GM12878 (cell line): Measurements from ENCODE around the gene PAQR5. TPM values are rescaled to one million over a fixed set of nuclear protein-coding genes. Genes with fewer than 3 reads are reported as not detected.

Source experiments
- ATAC-seq: fragments of 200-7000 bp; cut with Tn5 transposase; 3 replicates; pipeline ENCODE4 v1.9.1; 2020; ENCODE audit warnings: mild to moderate bottlenecking, moderate library complexity
- BruUV-seq: library from RNA; stranded (reverse); fragments of 400-500 nt; replicated peaks from 2 replicates; lab custom pipeline; 2021; lab: Mats Ljungman, UMichigan
- CTCF ChIA-PET: fragments of 300-600 bp; sonication (Branson Sonifier 250); formaldehyde crosslinking; extraction: SDS; loops from one replicate; lab custom pipeline; 2021; ENCODE audit warnings: inconsistent platforms; lab: Yijun Ruan, JAX
- POLR2A ChIA-PET: fragments of 350-600 bp; formaldehyde crosslinking; extraction: SDS; loops from one replicate; lab custom pipeline; 2021; ENCODE audit warnings: inconsistent platforms; lab: Charles Lee
- RAD21 ChIA-PET: fragments of 300-600 bp; sonication (Branson Sonifier 250); formaldehyde crosslinking; loops from one replicate; lab custom pipeline; 2023; ENCODE audit warnings: antibody characterized with exemption; ENCODE audit not compliant: unreplicated experiment; lab: Charles Lee
- SMC1A ChIA-PET: fragments of 300-600 bp; sonication (Branson Sonifier 250); formaldehyde crosslinking; loops from one replicate; lab custom pipeline; 2023; ENCODE audit not compliant: unreplicated experiment, uncharacterized antibody; lab: Charles Lee
- DNase-seq: peaks from one replicate; pipeline ENCODE4 v3.0.0-alpha.2; 2011; ENCODE audit warnings: low read depth, low spot score
- FAIRE-seq: peaks from 3 replicates; lab custom pipeline; 2011; peaks lifted over from hg19 to GRCh38; lab: Jason Lieb, UNC
- H2AFZ ChIP-seq: 2 replicates; pipeline ENCODE4 v1.6.0; 2011; ENCODE audit warnings: low read depth, low read length, control low read depth; ENCODE audit not compliant: control insufficient read depth
- H3K27ac ChIP-seq: 2 replicates; pipeline ENCODE4 v1.5.1; 2011; ENCODE audit warnings: control low read depth; ENCODE audit not compliant: control insufficient read depth, insufficient read depth
- H3K27me3 ChIP-seq, 2 experiments: replicated peaks in 1 of 2; 2 replicates each; pipeline versions ENCODE4 v1.6.0 to v1.6.1; 2011; ENCODE audit warnings: low read length in 1 of 2; ENCODE audit not compliant: control insufficient read depth in 2 of 2, insufficient read depth in 2 of 2
- H3K36me3 ChIP-seq, 2 experiments: 2 replicates each; pipeline ENCODE4 v1.5.1; 2011; ENCODE audit warnings: low read length in 1 of 2; ENCODE audit not compliant: control insufficient read depth in 2 of 2, insufficient read depth in 2 of 2
- H3K4me1 ChIP-seq: 2 replicates; pipeline ENCODE4 v1.6.1; 2011; ENCODE audit warnings: mild to moderate bottlenecking, low read length, moderate library complexity, mixed read lengths; ENCODE audit not compliant: control insufficient read depth, insufficient read depth
- H3K4me2 ChIP-seq: 2 replicates; pipeline ENCODE4 v1.6.0; 2011; ENCODE audit warnings: control low read depth; ENCODE audit not compliant: control insufficient read depth, insufficient read depth
- H3K4me3 ChIP-seq: fragments of 200-600 bp; sonication (generic); 2 replicates; pipeline ENCODE4 v1.5.1; 2016
- H3K79me2 ChIP-seq: 2 replicates; pipeline ENCODE4 v1.6.0; 2011; ENCODE audit warnings: low read length; ENCODE audit not compliant: control insufficient read depth, insufficient read depth
- H3K9ac ChIP-seq: 2 replicates; pipeline ENCODE4 v1.8.0; 2011; ENCODE audit warnings: low read length, control low read depth, mixed read lengths; ENCODE audit not compliant: control insufficient read depth, insufficient read depth
- H3K9me3 ChIP-seq: replicated peaks from 3 replicates; pipeline ENCODE4 v1.5.1; 2011; ENCODE audit warnings: mild to moderate bottlenecking, low read length; ENCODE audit not compliant: control insufficient read depth, insufficient read depth
- H4K20me1 ChIP-seq: 2 replicates; pipeline ENCODE4 v1.6.0; 2011; ENCODE audit not compliant: control insufficient read depth, insufficient read depth
- DPF2 ChIP-seq: fragments of 450-650 bp; IDR thresholded peaks from 2 replicates; pipeline ENCODE4 v1.6.1; 2017; ENCODE audit warnings: mild to moderate bottlenecking
- KAT2A ChIP-seq: conservative IDR thresholded peaks from 2 replicates; pipeline ENCODE4 v1.6.1; 2011; ENCODE audit warnings: low read depth, low read length; ENCODE audit not compliant: control insufficient read depth
- RUNX3 ChIP-seq: IDR thresholded peaks from 2 replicates; pipeline ENCODE4 v1.6.1; 2012; ENCODE audit warnings: low read length, inconsistent platforms
- SRF ChIP-seq, 2 experiments: IDR thresholded peaks; 2 replicates each; pipeline ENCODE4 v1.6.1; 2011; ENCODE audit warnings: low read depth in 2 of 2, low read length in 2 of 2, mild to moderate bottlenecking in 1 of 2, moderate library complexity in 1 of 2
- TBL1XR1 ChIP-seq: IDR thresholded peaks from 2 replicates; pipeline ENCODE4 v1.6.1; 2012; ENCODE audit warnings: low read depth, low read length, improper control_type of control experiment
- TCF3 ChIP-seq: IDR thresholded peaks from 2 replicates; pipeline ENCODE4 v1.6.1; 2012; ENCODE audit warnings: low read depth, mild to moderate bottlenecking, low read length, borderline replicate concordance; ENCODE audit not compliant: insufficient read depth
- YY1 ChIP-seq: IDR thresholded peaks from 2 replicates; pipeline ENCODE4 v1.6.1; 2011; ENCODE audit warnings: low read depth, mild to moderate bottlenecking, low read length
- ZBED1 ChIP-seq: IDR thresholded peaks from 2 replicates; pipeline ENCODE4 v1.6.1; 2016; ENCODE audit warnings: borderline replicate concordance
- ZNF207 ChIP-seq: fragments of 450-650 bp; IDR thresholded peaks from 2 replicates; pipeline ENCODE4 v1.6.1; 2014; ENCODE audit warnings: antibody characterized with exemption, mild to moderate bottlenecking, borderline replicate concordance
- WGBS: methylation state at CpG from one replicate; pipeline ENCODE4 v1.1.6; 2016; ENCODE audit warnings: low lambda C conversion rate; ENCODE audit not compliant: insufficient replicate concordance, insufficient coverage; ENCODE audit errors: missing lambda C conversion rate; 5-methylcytosine and 5-hydroxymethylcytosine counted together
- in situ Hi-C: fragments of 300-500 bp; cut with MboI; formaldehyde crosslinking; loops from 9 replicates; pipeline ENCODE4 v1.14.3; 2018; ENCODE audit warnings: mixed read lengths
- intact Hi-C: fragments of 100-400 bp; cut with micrococcal nuclease; formaldehyde crosslinking; loops from one replicate; pipeline ENCODE4 v1.14.2; 2022; ENCODE audit not compliant: unreplicated experiment
- polyA plus RNA-seq, 11 experiments: library from polyadenylated mRNA; depleted of rRNA in 4 of 11; unstranded in 6 of 11; stranded (reverse) in 5 of 11; fragments of >200 nt; fragmentation: Nextera tagmentation in 4 of 11; fragmentation: Illumina TruSeq in 1 of 11; extraction: Ambion mirVana in 4 of 11; extraction: Trizol in 1 of 11; gene quantifications; 1 replicate in 1 of 11; 2 replicates in 10 of 11; pipeline versions ENCODE4 v1.2.1 to v1.2.3, GENCODE V29; 2011 to 2016; ENCODE audit warnings: inconsistent platforms in 2 of 11, missing spikeins in 2 of 11, low read depth in 1 of 11
- total RNA-seq, 4 experiments: library from RNA; depleted of rRNA in 3 of 4; stranded (reverse); fragments of >200 nt in 3 of 4; fragmentation: Illumina TruSeq in 1 of 4; extraction: Trizol in 1 of 4; gene quantifications; 2 replicates each; pipeline versions ENCODE4 v1.2.1 to v1.2.3, GENCODE V29; 2013 to 2021
- TF ChIP-seq, protein P1 (sequence below): fragments of 450-650 bp; IDR thresholded peaks from 2 replicates; pipeline ENCODE4 v1.6.1; 2016; ENCODE audit warnings: mild to moderate bottlenecking
- TF ChIP-seq, protein P2 (sequence below): IDR thresholded peaks from 2 replicates; pipeline ENCODE4 v1.6.1; 2011; ENCODE audit warnings: mild to moderate bottlenecking, low read depth, low read length, moderate library complexity; ENCODE audit not compliant: insufficient replicate concordance
- TF ChIP-seq, protein P3 (sequence below): fragments of 450-650 bp; IDR thresholded peaks from 2 replicates; pipeline ENCODE4 v1.6.1; 2016; ENCODE audit warnings: mild to moderate bottlenecking

The PAQR5 gene
- total and polyA plus RNA-seq, 10 of the 15 experiments (the other 5 are each of a cell fraction or from before 2014, with no cell fraction given), result 0.02 to 0.03 TPM; not detected in 8

DNA sequence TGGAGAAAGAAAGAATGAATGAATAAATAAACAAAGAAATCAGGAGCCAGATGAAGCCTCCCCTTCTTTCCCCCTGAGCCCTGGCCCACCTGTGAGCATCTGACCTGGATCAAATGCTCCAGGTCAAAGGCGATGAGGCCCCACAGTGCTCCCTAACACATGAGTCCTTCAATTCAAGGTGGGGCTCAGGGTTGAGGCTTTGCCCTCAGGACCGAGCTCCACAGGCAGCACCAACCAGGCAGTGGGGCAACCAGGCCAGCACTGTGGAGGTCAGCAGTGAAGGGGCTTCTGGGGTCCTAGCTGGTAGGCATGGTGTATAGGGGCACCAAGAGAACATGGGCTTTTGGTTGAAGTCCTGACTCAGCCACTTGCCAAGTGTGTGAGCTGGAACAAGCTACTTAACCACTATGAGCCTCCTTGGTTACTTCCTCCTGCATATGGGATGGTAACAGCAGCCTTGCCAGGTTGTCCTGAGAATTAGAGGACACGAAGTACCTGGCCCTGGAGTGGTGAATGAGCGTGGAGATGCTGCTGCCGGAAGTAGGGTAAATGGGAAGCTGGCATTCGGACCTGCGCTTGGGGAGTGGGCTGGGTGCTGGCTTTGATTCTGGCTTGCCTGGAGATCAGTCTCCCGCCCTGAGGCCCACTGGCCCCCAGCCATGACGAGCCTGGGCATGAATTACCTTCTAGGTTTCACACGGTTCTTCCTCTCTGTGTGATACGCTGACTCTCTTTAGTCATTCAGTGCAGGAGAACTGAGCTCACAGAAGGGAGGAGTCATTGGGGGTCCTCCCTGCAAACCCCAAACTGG is 10.0 kb upstream of the PAQR5 start:
- no peaks in the 10 kb centered on the region for H4K20me1 ChIP-seq
- no peak overlapping the region for H3K4me2 ChIP-seq
- H3K9ac ChIP-seq, result no peak overlapping the region
- RAD21 ChIA-PET, result interaction anchor here (0.9 to 1.0 kb wide), 2 partner anchors 11 to 18 kb away, joined by 3 read pairs; no protein-coding TSS in a partner anchor
- H3K36me3 ChIP-seq, result no peaks in the 10 kb centered on the region
- H3K4me3 ChIP-seq, result no peak overlapping the region
- no peaks in the 10 kb centered on the region for H3K9me3 ChIP-seq
- no TSS peak for BruUV-seq
- H3K27ac ChIP-seq, result no peak overlapping the region
- TF ChIP-seq DPF2, result no peak
- TF ChIP-seq, protein P1, sequence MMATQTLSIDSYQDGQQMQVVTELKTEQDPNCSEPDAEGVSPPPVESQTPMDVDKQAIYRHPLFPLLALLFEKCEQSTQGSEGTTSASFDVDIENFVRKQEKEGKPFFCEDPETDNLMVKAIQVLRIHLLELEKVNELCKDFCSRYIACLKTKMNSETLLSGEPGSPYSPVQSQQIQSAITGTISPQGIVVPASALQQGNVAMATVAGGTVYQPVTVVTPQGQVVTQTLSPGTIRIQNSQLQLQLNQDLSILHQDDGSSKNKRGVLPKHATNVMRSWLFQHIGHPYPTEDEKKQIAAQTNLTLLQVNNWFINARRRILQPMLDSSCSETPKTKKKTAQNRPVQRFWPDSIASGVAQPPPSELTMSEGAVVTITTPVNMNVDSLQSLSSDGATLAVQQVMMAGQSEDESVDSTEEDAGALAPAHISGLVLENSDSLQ, result no peak
- TF ChIP-seq RUNX3, result no peak
- TF ChIP-seq TCF3, result no peak
- TF ChIP-seq YY1, result no peak
- TF ChIP-seq, protein P2, sequence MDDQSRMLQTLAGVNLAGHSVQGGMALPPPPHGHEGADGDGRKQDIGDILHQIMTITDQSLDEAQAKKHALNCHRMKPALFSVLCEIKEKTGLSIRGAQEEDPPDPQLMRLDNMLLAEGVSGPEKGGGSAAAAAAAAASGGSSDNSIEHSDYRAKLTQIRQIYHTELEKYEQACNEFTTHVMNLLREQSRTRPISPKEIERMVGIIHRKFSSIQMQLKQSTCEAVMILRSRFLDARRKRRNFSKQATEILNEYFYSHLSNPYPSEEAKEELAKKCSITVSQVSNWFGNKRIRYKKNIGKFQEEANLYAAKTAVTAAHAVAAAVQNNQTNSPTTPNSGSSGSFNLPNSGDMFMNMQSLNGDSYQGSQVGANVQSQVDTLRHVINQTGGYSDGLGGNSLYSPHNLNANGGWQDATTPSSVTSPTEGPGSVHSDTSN, result no peak
- TF ChIP-seq ZBED1, result no peak
- TF ChIP-seq, protein P3, sequence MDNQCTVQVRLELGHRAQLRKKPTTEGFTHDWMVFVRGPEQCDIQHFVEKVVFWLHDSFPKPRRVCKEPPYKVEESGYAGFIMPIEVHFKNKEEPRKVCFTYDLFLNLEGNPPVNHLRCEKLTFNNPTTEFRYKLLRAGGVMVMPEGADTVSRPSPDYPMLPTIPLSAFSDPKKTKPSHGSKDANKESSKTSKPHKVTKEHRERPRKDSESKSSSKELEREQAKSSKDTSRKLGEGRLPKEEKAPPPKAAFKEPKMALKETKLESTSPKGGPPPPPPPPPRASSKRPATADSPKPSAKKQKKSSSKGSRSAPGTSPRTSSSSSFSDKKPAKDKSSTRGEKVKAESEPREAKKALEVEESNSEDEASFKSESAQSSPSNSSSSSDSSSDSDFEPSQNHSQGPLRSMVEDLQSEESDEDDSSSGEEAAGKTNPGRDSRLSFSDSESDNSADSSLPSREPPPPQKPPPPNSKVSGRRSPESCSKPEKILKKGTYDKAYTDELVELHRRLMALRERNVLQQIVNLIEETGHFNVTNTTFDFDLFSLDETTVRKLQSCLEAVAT, result no peak
- no peak for TF ChIP-seq ZNF207
- TF ChIP-seq KAT2A, result no peak
- TF ChIP-seq SRF (IDR thresholded peaks at IDR 0.05; ENCODE audit: low read depth in 2 of 2, low read length in 2 of 2), result no peak
- no peak for TF ChIP-seq TBL1XR1
- TF ChIP-seq, all 136 proteins: peak for 0
- in situ Hi-C loops (no loop called here), intact Hi-C loops (no loop called here)
- DNase-seq (no peak), ATAC-seq (no peak), FAIRE-seq (no peak)
- Histone ChIP-seq H3K27me3 (peaks cover 0 to 2% of the 10 kb centered on the region in 2 experiments; a peak in 1 of 4 replicates), H3K79me2 (no peaks in the 10 kb centered on the region), H3K4me1 (no peaks in the 10 kb centered on the region), H2AFZ (no peak overlapping the region)
- CTCF ChIA-PET, result interaction anchor here (0.9 to 1.2 kb wide), 2 partner anchors 78 to 105 kb away, joined by 3 read pairs; no protein-coding TSS in a partner anchor
- 21% methylated on average over 10 of the region's 11 CpGs for WGBS
- POLR2A ChIA-PET, result no interaction called here
- SMC1A ChIA-PET, result no interaction called here
